Activated CD8-positive, alpha-beta T cell treated with anti-CD3 and anti-CD28 coated beads for 36 hours (primary cell): ENCODE data around the gene CNTNAP2. TPM values are rescaled to one million over a fixed set of nuclear protein-coding genes. Genes with fewer than 3 reads are reported as not detected.

Source experiments
- ATAC-seq: fragments of 200-7000 bp; cut with Tn5 transposase; one replicate; pipeline ENCODE4 v1.10.0; 2021; ENCODE audit warnings: mild to moderate bottlenecking, moderate library complexity
- CTCF ChIA-PET: fragments of 350-600 bp; sonication (Branson Sonifier 250); formaldehyde crosslinking; loops from one replicate; lab custom pipeline; 2021; ENCODE audit warnings: antibody characterized with exemption; lab: Charles Lee
- POLR2A ChIA-PET: fragments of 350-600 bp; sonication (Branson Sonifier 250); formaldehyde crosslinking; loops from one replicate; lab custom pipeline; 2021; ENCODE audit warnings: antibody characterized with exemption; lab: Charles Lee
- DNase-seq: peaks from one replicate; pipeline ENCODE4 v3.0.0-alpha.2; 2020
- H3K27ac Mint-ChIP-seq: one replicate; pipeline ENCODE4 v1.8.0; 2021; ENCODE audit warnings: mild to moderate bottlenecking, mixed read lengths
- H3K27me3 Mint-ChIP-seq: one replicate; pipeline ENCODE4 v1.8.0; 2021; ENCODE audit warnings: mixed read lengths
- H3K36me3 Mint-ChIP-seq: one replicate; pipeline ENCODE4 v1.8.0; 2021; ENCODE audit warnings: low read depth, mixed read lengths
- H3K4me1 Mint-ChIP-seq: one replicate; pipeline ENCODE4 v1.8.0; 2021; ENCODE audit warnings: low read depth, mixed read lengths
- H3K4me3 Mint-ChIP-seq: one replicate; pipeline ENCODE4 v1.8.0; 2021; ENCODE audit warnings: mild to moderate bottlenecking, moderate library complexity, mixed read lengths
- H3K9me3 Mint-ChIP-seq: one replicate; pipeline ENCODE4 v1.8.0; 2021; ENCODE audit warnings: mixed read lengths
- CTCF ChIP-seq: fragments of 200-600 bp; IDR thresholded peaks from one replicate; pipeline ENCODE4 v1.8.0; 2022; ENCODE audit warnings: antibody characterized with exemption, mild to moderate bottlenecking
- intact Hi-C: fragments of 100-400 bp; cut with micrococcal nuclease; formaldehyde crosslinking; loops from one replicate; pipeline ENCODE4 v1.10.0; 2022
- total RNA-seq, 2 experiments: library from RNA; stranded (reverse); gene quantifications; one replicate each; pipeline ENCODE4 v1.2.3, GENCODE V29; 2021

The CNTNAP2 gene
- total RNA-seq, 2 experiments from 2014 or later, result not detected

DNA sequence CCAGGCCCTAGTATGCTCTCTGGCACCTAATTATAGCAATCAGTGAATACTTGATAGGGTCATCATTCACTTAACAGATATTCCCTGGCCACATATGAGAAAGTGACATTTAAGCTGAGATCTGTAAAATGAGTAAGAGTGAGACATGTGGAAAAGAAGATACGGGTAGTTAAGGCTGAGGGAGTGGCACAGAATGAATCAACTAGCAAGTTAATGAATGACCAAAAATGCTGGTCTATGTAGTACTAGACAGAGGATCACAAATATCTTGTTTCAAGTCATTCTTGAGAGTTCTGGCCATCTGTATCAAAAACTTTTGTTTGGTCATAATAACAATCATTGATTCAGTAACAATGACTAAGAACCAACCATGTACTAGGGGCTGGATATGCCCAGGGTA, 954.9 kb downstream of the CNTNAP2 start:
- intact Hi-C loops, result no loop called here
- Mint-ChIP-seq H3K9me3 (peaks cover 20% of the 10 kb centered on the region), H3K4me3 (no peak overlapping the region), H3K4me1 (no peaks in the 10 kb centered on the region), H3K27ac (no peak overlapping the region), H3K27me3 (no peaks in the 10 kb centered on the region), H3K36me3 (no peaks in the 10 kb centered on the region)
- ChIA-PET CTCF (no interaction called here), POLR2A (no interaction called here)
- TF ChIP-seq CTCF, result no peak
- no peak for DNase-seq
- ATAC-seq, result no peak

- peaks cover 9% of the 10 kb centered on the region for H3K9me3 Mint-ChIP-seq
- H3K36me3 Mint-ChIP-seq, result no peaks in the 10 kb centered on the region
- H3K27ac Mint-ChIP-seq, result no peak overlapping the region
- TF ChIP-seq CTCF, result no peak
- ChIA-PET POLR2A (no interaction called here), CTCF (no interaction called here)
- ATAC-seq (no peak), DNase-seq (no peak)
- no peak overlapping the region for H3K4me3 Mint-ChIP-seq
- intact Hi-C loops, result no loop called here
- no peaks in the 10 kb centered on the region for H3K4me1 Mint-ChIP-seq
- no peaks in the 10 kb centered on the region for H3K27me3 Mint-ChIP-seq
Observed at GRCh38 chr7:147078312-147078711, 961.7 kb downstream of the CNTNAP2 start.

DNA sequence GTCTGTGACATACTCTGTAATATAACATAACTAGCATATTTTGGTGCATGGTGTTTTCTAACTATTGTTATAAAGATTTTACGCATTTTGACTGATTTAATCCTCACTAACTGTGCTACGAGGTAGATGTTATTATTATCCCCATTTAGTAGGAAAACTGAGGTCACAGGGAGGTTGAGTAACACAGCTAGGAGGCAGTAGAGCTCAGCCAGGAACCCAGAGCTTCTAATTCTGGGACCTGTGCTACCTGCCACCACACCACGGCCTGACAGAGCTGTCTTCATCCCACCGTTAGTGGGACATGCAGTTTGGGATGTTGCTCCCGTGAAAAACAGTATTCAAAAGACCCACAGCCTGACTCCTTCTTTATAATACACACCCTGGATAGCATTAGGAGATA, 962.5 kb downstream of the CNTNAP2 start:
- no peaks in the 10 kb centered on the region for H3K4me1 Mint-ChIP-seq
- CTCF ChIA-PET, result no interaction called here
- DNase-seq (no peak), ATAC-seq (no peak)
- H3K4me3 Mint-ChIP-seq, result no peak overlapping the region
- intact Hi-C loops, result no loop called here
- POLR2A ChIA-PET, result no interaction called here
- TF ChIP-seq CTCF, result no peak
- H3K27ac Mint-ChIP-seq, result no peak overlapping the region
- H3K9me3 Mint-ChIP-seq, result peaks cover 8% of the 10 kb centered on the region
- H3K27me3 Mint-ChIP-seq, result no peaks in the 10 kb centered on the region
- no peaks in the 10 kb centered on the region for H3K36me3 Mint-ChIP-seq

GRCh38 chr7:147079921-147080420, 963.4 kb downstream of the CNTNAP2 start:
- Mint-ChIP-seq H3K4me3 (no peak overlapping the region), H3K27ac (no peak overlapping the region), H3K27me3 (no peaks in the 10 kb centered on the region), H3K9me3 (peaks cover 8% of the 10 kb centered on the region), H3K36me3 (no peaks in the 10 kb centered on the region), H3K4me1 (no peaks in the 10 kb centered on the region)
- DNase-seq, result no peak
- no peak for ATAC-seq
- intact Hi-C loops, result no loop called here
- POLR2A ChIA-PET, result no interaction called here
- CTCF ChIA-PET, result no interaction called here
- no peak for TF ChIP-seq CTCF

DNA sequence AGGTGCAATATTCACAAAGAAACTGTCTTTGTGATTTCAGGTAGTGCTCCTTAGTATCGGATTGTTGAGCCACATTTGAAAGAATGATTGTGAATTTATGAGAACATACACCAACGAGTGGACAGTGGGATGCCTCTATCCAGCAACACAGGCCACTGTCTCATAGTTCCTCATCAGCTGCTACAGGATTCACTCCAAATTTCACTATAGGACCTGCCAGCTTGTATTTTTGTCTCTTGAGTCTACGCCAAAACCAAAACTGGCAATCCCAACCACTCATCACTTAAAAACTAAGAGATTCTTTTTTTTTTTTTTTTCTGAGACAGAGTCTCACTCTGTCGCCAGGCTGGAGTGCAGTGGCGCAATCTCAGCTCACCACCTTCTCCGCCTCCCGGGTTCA, 964.5 kb downstream of the CNTNAP2 start:
- intact Hi-C loops, result no loop called here
- H3K4me1 Mint-ChIP-seq, result no peaks in the 10 kb centered on the region
- TF ChIP-seq CTCF, result no peak
- CTCF ChIA-PET, result no interaction called here
- H3K27ac Mint-ChIP-seq, result no peak overlapping the region
- H3K27me3 Mint-ChIP-seq, result no peaks in the 10 kb centered on the region
- peaks cover 8% of the 10 kb centered on the region for H3K9me3 Mint-ChIP-seq
- no peak overlapping the region for H3K4me3 Mint-ChIP-seq
- ATAC-seq (no peak), DNase-seq (no peak)
- POLR2A ChIA-PET, result no interaction called here
- H3K36me3 Mint-ChIP-seq, result no peaks in the 10 kb centered on the region
